Left lung (tissue), 10 donors: ENCODE data around the gene MEA1. TPM values are rescaled to one million over a fixed set of nuclear protein-coding genes. Genes with fewer than 3 reads are reported as not detected.

ENCODE experiments used
- ATAC-seq: fragments of 200-7000 bp; cut with Tn5 transposase; one replicate; pipeline ENCODE4 v1.9.1; 2020; ENCODE audit warnings: moderate library complexity
- DNase-seq, 4 donors: peaks; one replicate each; pipeline ENCODE4 v3.0.0-alpha.2; 2013 to 2020
- H3K27ac ChIP-seq, 2 donors: fragments of 200-600 bp; sonication (generic) in 1 of 2; one replicate each; pipeline versions ENCODE4 v1.5.0 to v1.8.0; 2020 to 2021
- H3K27me3 ChIP-seq, 2 donors: fragments of 200-600 bp; sonication (generic) in 1 of 2; one replicate each; pipeline versions ENCODE4 v1.5.0 to v1.8.0; 2020 to 2021
- H3K36me3 ChIP-seq, 2 donors: fragments of 200-600 bp; sonication (generic) in 1 of 2; one replicate each; pipeline versions ENCODE4 v1.5.0 to v1.8.0; 2020 to 2021
- H3K4me1 ChIP-seq, 2 donors: fragments of 200-600 bp; one replicate each; pipeline ENCODE4 v1.8.0; 2021
- H3K4me3 ChIP-seq, 2 donors: fragments of 200-600 bp; sonication (generic) in 1 of 2; one replicate each; pipeline versions ENCODE4 v1.5.0 to v1.8.0; 2020 to 2021; ENCODE audit warnings: mild to moderate bottlenecking in 1 of 2
- H3K9me3 ChIP-seq, 2 donors: fragments of 200-600 bp; sonication (generic) in 1 of 2; one replicate each; pipeline versions ENCODE4 v1.5.0 to v1.8.0; 2020 to 2021
- CTCF ChIP-seq, 2 donors: fragments of 200-600 bp; sonication (generic) in 1 of 2; IDR thresholded peaks; one replicate each; pipeline versions ENCODE4 v1.5.0 to v1.8.0; 2021; ENCODE audit warnings: antibody characterized with exemption in 2 of 2
- intact Hi-C, 2 donors: fragments of 100-400 bp; cut with DNase I; formaldehyde crosslinking; loops; one replicate each; pipeline versions ENCODE4 v1.11.2 to v1.14.2; 2022
- polyA plus RNA-seq, 6 donors: library from polyadenylated mRNA; unstranded; fragments of 120-200 nt; gene quantifications; one replicate each; pipeline ENCODE4 v1.2.1, GENCODE V29; 2013; ENCODE audit not compliant: insufficient read length in 6 of 6
- total RNA-seq, 2 donors: library from RNA; stranded (reverse); fragmentation: NEBNext Ultra II Directional; extraction: Animal tissue kit (Norgen Biotek cat#: 25700); gene quantifications; one replicate each; pipeline ENCODE4 v1.2.1, GENCODE V29; 2021
- donor health status: DM: no; HTN: yes; CAD: no.
- donor health status: DM: no; HTN: no; CAD: no.

The MEA1 gene
- total and polyA plus RNA-seq, 8 donors: 42.7 to 82.6 (median 76.4) TPM

DNA sequence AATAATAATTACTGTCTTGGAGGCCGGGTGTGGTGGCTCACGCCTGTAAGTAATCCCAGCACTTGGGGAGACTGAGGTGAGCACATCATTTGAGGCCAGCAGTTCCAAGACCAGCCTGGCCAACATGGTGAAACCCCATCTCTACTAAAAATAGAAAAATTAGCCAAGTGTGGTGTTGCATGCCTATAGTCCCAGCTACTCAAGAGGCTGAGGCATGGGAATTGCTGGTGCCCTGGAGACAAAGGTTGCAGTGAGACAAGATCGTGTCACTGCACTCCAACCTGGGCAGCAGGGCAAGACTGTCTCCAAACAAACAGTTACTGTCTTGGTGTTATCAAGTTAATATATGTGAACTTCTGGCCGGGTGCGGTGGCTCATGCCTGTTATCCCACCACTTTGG lies 12.6 kb upstream of the MEA1 start:
- DNase-seq (no peak), ATAC-seq (no peak)
- no peaks in the 10 kb centered on the region for H3K9me3 ChIP-seq
- no peak for TF ChIP-seq CTCF (IDR thresholded peaks at IDR 0.05)
- H3K27ac ChIP-seq: no peak overlapping the region
- no peaks in the 10 kb centered on the region for H3K27me3 ChIP-seq
- intact Hi-C loops: no loop called here
- peaks cover 0 to 74% of the 10 kb centered on the region in 2 donors for H3K36me3 ChIP-seq
- no peak overlapping the region for H3K4me3 ChIP-seq
- peaks cover 0 to 20% of the 10 kb centered on the region in 2 donors for H3K4me1 ChIP-seq

- Histone ChIP-seq H3K36me3 (peaks cover 0 to 60% of the 10 kb centered on the region in 2 donors), H3K27ac (no peak overlapping the region), H3K27me3 (no peaks in the 10 kb centered on the region), H3K4me3 (no peak overlapping the region), H3K9me3 (no peaks in the 10 kb centered on the region), H3K4me1 (peaks cover 0 to 29% of the 10 kb centered on the region in 2 donors)
- intact Hi-C loops: no loop called here
- ATAC-seq (no peak), DNase-seq (no peak)
- no peak for TF ChIP-seq CTCF (IDR thresholded peaks at IDR 0.05)
These were observed 10.7 kb upstream of the MEA1 start for GRCh38 chr6:43024436-43024835.

DNA sequence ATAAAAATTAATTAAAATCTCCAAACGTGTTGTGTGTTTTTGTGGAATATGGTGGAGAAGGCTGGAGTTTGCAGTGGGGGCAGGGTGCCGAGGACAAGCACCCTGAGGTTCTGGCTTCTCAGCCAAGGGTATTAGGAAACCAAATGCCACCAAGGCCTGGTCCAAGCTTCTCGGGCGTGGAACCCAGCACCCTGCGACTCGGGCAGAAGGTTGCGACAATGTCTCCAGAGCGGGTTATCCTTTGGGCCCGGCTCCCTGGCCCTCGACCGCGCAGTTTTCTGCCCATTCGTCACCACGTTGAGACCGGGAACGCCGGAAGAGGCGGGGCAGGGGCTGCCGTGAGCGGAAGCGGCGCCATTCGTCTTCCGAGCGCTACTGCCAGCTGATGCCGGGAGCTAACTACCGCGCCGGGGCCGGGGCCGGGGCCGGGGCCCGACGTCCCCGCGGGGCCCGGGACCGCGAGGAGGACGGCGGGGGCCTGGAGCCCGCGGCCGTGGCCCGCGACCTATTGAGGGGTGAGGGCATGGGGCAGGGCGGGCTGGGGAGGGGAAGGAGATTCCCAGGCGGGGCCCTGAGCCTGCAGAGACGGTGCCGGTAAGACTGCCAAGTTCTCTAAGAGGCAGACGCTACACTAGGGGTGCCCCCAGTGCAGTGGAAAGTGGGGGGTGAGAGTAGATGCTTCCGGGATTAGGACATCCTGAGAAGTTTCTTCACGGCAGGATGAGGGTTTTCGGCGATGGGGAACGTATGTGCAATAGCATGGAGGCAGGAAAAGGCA lies 7.7 kb upstream of the MEA1 start, which contains the start of gene RRP36:
TSS of gene RRP36 (plus strand) at position 354 of the 778 bp plus-strand sequence. CDS start at position 386, 32 bp downstream.
- H3K9me3 ChIP-seq: no peaks in the 10 kb centered on the region
- peaks cover 0 to 42% of the 10 kb centered on the region in 2 donors for H3K4me1 ChIP-seq
- DNase-seq (peak; percentile 75 to 97 (median 81)), ATAC-seq (peak; percentile 95)
- TF ChIP-seq CTCF (IDR thresholded peaks at IDR 0.05): no peak
- H3K27ac ChIP-seq: peak within 1 kb of the TSS; percentile 81 to 89
- intact Hi-C loops: no loop called here
- peak within 1 kb of the TSS; percentile 88 to 93 for H3K4me3 ChIP-seq
- H3K27me3 ChIP-seq: no peaks in the 10 kb centered on the region
- peaks cover 0 to 54% of the 10 kb centered on the region in 2 donors for H3K36me3 ChIP-seq

GRCh38 chr6:43020847-43021246 lies 7.1 kb upstream of the MEA1 start:
- intact Hi-C loops: no loop called here
- no peak for TF ChIP-seq CTCF (IDR thresholded peaks at IDR 0.05)
- Histone ChIP-seq H3K36me3 (peaks cover 0 to 48% of the 10 kb centered on the region in 2 donors), H3K4me3 (peak overlapping the region; percentile 88 to 93), H3K27me3 (no peaks in the 10 kb centered on the region), H3K4me1 (peaks cover 0 to 48% of the 10 kb centered on the region in 2 donors), H3K27ac (peak overlapping the region; percentile 81 to 89), H3K9me3 (no peaks in the 10 kb centered on the region)
- DNase-seq (peak in 1 of 4 donors; percentile 54), ATAC-seq (peak; percentile 26)

DNA sequence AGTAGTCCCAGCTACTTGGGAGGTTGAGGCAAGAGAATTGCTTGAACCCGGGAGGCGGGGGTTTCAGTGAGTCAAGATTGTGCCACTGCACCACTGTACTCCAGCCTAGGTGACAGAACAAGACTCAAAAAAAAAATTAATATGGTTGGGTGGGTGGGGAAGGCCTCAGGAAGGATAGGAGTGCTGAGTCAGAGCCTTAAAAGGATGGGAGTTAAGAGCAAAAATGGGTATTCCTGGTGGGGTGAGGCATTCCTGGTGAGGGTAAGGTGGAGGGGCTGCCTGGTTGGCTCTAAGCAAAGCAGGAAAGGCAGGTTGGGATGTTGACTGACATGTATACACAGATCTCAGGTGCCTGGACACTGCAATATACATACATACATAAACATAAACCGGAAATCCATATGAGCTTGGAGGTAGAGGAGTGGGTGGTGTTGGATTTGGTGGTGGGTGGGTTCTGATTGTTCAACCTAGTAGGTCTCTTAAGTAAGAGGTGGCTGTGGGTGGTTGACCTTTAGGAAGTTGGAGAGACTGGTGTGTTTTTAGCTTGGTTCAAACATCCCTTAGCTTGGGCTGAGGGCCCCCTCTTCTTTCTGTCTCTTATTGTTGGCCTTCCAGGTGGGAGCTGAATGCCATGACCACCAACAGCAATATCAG lies 6.4 kb upstream of the MEA1 start:
- no peak for TF ChIP-seq CTCF (IDR thresholded peaks at IDR 0.05)
- Histone ChIP-seq H3K27ac (no peak overlapping the region), H3K4me1 (peaks cover 6 to 55% of the 10 kb centered on the region in 2 donors), H3K27me3 (no peaks in the 10 kb centered on the region), H3K4me3 (no peak overlapping the region), H3K9me3 (no peaks in the 10 kb centered on the region), H3K36me3 (peaks cover 0 to 41% of the 10 kb centered on the region in 2 donors)
- ATAC-seq (no peak), DNase-seq (no peak)
- intact Hi-C loops: no loop called here
